ENCODE results near the gene MALL. TPM values are rescaled to one million over a fixed set of nuclear protein-coding genes. Genes with fewer than 3 reads are reported as not detected.
"Not testable (repeated sequence)": the region's sequence is repeated elsewhere in the genome, so short reads cannot be mapped to it uniquely, and the experiment has no call there.

MALL gene
- total and polyA plus RNA-seq, 2 of the 8 experiments (the other 6 are each of a cell fraction or from before 2014, with no cell fraction given), result 3.9 to 8.0 TPM

DNA sequence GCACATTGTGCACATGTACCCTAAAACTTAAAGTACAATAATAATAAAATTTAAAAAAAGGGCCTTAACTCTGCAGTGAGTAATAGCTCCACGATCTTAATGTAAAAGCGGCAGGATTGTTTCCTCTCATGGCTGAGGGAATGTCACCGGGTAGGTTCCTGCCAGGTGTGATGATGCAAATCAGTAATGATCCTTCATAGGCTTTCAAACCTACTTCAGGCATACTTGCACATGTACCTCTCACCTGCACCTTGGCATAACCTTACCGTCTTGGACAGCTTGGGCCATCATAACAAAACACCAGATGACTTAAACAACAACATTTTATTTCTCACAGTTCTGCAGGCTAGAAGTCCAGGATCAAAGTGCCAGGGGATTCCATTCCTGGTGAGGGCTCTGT, 39.7 kb downstream of the MALL start:
- H3K56ac ChIP-seq (replicated peaks; ENCODE audit: insufficient read length, low read depth, low read length); H4K5ac ChIP-seq (ENCODE audit: insufficient read length, low read depth, low read length); H3K4me1 ChIP-seq (replicated peaks in 1 of 4; ENCODE audit: control insufficient read depth in 3 of 4, insufficient read depth in 4 of 4, low read length in 3 of 4); H2BK20ac ChIP-seq (ENCODE audit: low read length); H2BK5ac ChIP-seq (ENCODE audit: low read depth, low read length); H3K23ac ChIP-seq (ENCODE audit: insufficient read length); H3K79me2 ChIP-seq (ENCODE audit: control insufficient read depth in 1 of 2, insufficient read depth in 2 of 2, low read length in 2 of 2); H3K27me3 ChIP-seq (replicated peaks in 1 of 4; ENCODE audit: control insufficient read depth in 3 of 4, extremely low read depth in 1 of 4, insufficient read depth in 3 of 4, low read length in 3 of 4); H2BK12ac ChIP-seq (ENCODE audit: low read depth, low read length); H2AFZ ChIP-seq (ENCODE audit: low read length); H3K4me2 ChIP-seq (ENCODE audit: insufficient read depth in 1 of 2, low read depth in 2 of 2, low read length in 2 of 2); H3K14ac ChIP-seq (ENCODE audit: insufficient read length); H3K9ac ChIP-seq (replicated peaks in 1 of 4; ENCODE audit: extremely low read depth in 1 of 4, low read depth in 3 of 4, low read length in 3 of 4); H2BK15ac ChIP-seq (ENCODE audit: low read length); H3K4me3 ChIP-seq (ENCODE audit: extremely low read depth in 1 of 4, insufficient read depth in 2 of 4, low read depth in 3 of 4, low read length in 4 of 4); H2BK120ac ChIP-seq (replicated peaks; ENCODE audit: low read depth, low read length); POLR2A ChIA-PET (ENCODE audit: partially characterized antibody); H3K36me3 ChIP-seq (ENCODE audit: control insufficient read depth in 2 of 4, insufficient read depth in 4 of 4, low read length in 3 of 4); FAIRE-seq; H2AK5ac ChIP-seq (ENCODE audit: low read depth, low read length); DNase-seq (ENCODE audit: low read depth in 1 of 2, low spot score in 2 of 2); H3K79me1 ChIP-seq (ENCODE audit: low read depth, low read length); H4K8ac ChIP-seq (ENCODE audit: extremely low read depth, insufficient read depth, low read length); CTCF ChIA-PET (ENCODE audit: partially characterized antibody); H4K20me1 ChIP-seq (replicated peaks in 1 of 2; ENCODE audit: control insufficient read depth in 1 of 2, insufficient read depth in 2 of 2, low read length in 2 of 2); H3K27ac ChIP-seq (ENCODE audit: low read depth, low read length); H3K18ac ChIP-seq (ENCODE audit: extremely low read depth, low read length); H3K23me2 ChIP-seq (ENCODE audit: low read depth, low read length); H4K91ac ChIP-seq (replicated peaks; ENCODE audit: insufficient read length, low read length); H3K4ac ChIP-seq (replicated peaks; ENCODE audit: insufficient read length, low read depth, low read length); H3K9me3 ChIP-seq (ENCODE audit: insufficient read depth in 2 of 2, low read depth in 1 of 2, low read length in 1 of 2): not testable (repeated sequence)
- 100% methylated on average over 1 of the region's 4 CpGs; no CpG with 5 or more reads in 1 of the 2 experiments for WGBS, 2 experiments (ENCODE audit: extremely low coverage in 1 of 2, insufficient coverage in 1 of 2, insufficient read length in 1 of 2, insufficient replicate concordance in 2 of 2, low coverage in 1 of 2, low lambda C conversion rate in 2 of 2, missing lambda C conversion rate in 1 of 2)

DNA sequence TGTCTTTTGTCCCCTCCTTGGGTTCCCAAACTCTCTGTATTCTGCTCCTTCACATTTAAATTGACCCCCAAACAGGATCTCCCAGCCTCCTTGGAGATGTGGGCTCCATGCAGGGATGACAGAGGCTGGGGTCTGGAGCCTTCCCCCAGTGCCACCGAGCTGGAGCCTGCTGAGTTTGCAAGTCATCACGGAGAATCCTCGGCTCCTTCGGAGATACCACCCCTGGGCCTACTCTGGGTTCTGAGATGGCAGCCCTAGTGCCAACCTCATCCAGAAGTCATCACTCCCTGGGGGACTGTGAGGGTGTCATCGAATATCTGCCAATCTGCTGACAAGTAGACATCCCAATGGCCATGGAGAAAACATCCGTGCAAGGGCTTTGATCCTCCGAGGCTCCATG, 45.8 kb downstream of the MALL start:
- DNase-seq (ENCODE audit: low read depth in 1 of 2, low spot score in 2 of 2); H4K20me1 ChIP-seq (replicated peaks in 1 of 2; ENCODE audit: control insufficient read depth in 1 of 2, insufficient read depth in 2 of 2, low read length in 2 of 2); H3K4ac ChIP-seq (replicated peaks; ENCODE audit: insufficient read length, low read depth, low read length); H3K79me2 ChIP-seq (ENCODE audit: control insufficient read depth in 1 of 2, insufficient read depth in 2 of 2, low read length in 2 of 2); H3K27me3 ChIP-seq (replicated peaks in 1 of 4; ENCODE audit: control insufficient read depth in 3 of 4, extremely low read depth in 1 of 4, insufficient read depth in 3 of 4, low read length in 3 of 4); H3K23ac ChIP-seq (ENCODE audit: insufficient read length); H3K36me3 ChIP-seq (ENCODE audit: control insufficient read depth in 2 of 4, insufficient read depth in 4 of 4, low read length in 3 of 4); H2AK5ac ChIP-seq (ENCODE audit: low read depth, low read length); H4K5ac ChIP-seq (ENCODE audit: insufficient read length, low read depth, low read length); H2BK15ac ChIP-seq (ENCODE audit: low read length); H2BK120ac ChIP-seq (replicated peaks; ENCODE audit: low read depth, low read length); H2AFZ ChIP-seq (ENCODE audit: low read length); H2BK5ac ChIP-seq (ENCODE audit: low read depth, low read length); H4K8ac ChIP-seq (ENCODE audit: extremely low read depth, insufficient read depth, low read length); H3K4me3 ChIP-seq (ENCODE audit: extremely low read depth in 1 of 4, insufficient read depth in 2 of 4, low read depth in 3 of 4, low read length in 4 of 4); H3K4me1 ChIP-seq (replicated peaks in 1 of 4; ENCODE audit: control insufficient read depth in 3 of 4, insufficient read depth in 4 of 4, low read length in 3 of 4); H3K23me2 ChIP-seq (ENCODE audit: low read depth, low read length); H3K27ac ChIP-seq (ENCODE audit: low read depth, low read length); H3K14ac ChIP-seq (ENCODE audit: insufficient read length); H3K9me3 ChIP-seq (ENCODE audit: insufficient read depth in 2 of 2, low read depth in 1 of 2, low read length in 1 of 2); H4K91ac ChIP-seq (replicated peaks; ENCODE audit: insufficient read length, low read length); H3K9ac ChIP-seq (replicated peaks in 1 of 4; ENCODE audit: extremely low read depth in 1 of 4, low read depth in 3 of 4, low read length in 3 of 4); H2BK12ac ChIP-seq (ENCODE audit: low read depth, low read length); H2BK20ac ChIP-seq (ENCODE audit: low read length); H3K79me1 ChIP-seq (ENCODE audit: low read depth, low read length); CTCF ChIA-PET (ENCODE audit: partially characterized antibody); POLR2A ChIA-PET (ENCODE audit: partially characterized antibody); H3K56ac ChIP-seq (replicated peaks; ENCODE audit: insufficient read length, low read depth, low read length); H3K18ac ChIP-seq (ENCODE audit: extremely low read depth, low read length); H3K4me2 ChIP-seq (ENCODE audit: insufficient read depth in 1 of 2, low read depth in 2 of 2, low read length in 2 of 2); FAIRE-seq: not testable (repeated sequence)
- 82% methylated on average over 4 of the region's 7 CpGs; no CpG with 5 or more reads in 1 of the 2 experiments for WGBS, 2 experiments (ENCODE audit: extremely low coverage in 1 of 2, insufficient coverage in 1 of 2, insufficient read length in 1 of 2, insufficient replicate concordance in 2 of 2, low coverage in 1 of 2, low lambda C conversion rate in 2 of 2, missing lambda C conversion rate in 1 of 2)
